Thyroid gland (tissue), 4 donors: ENCODE measurements around the gene FIS1.

Experiments
- CTCF ChIP-seq, 6 experiments: fragments of 200-600 bp in 3 of 6; fragments of 450-650 bp in 3 of 6; sonication (generic) in 3 of 6; IDR thresholded peaks; one replicate each; pipeline ENCODE4 v1.5.1; 2016 to 2019; ENCODE audit warnings: antibody characterized with exemption in 6 of 6, mild to moderate bottlenecking in 2 of 6, inconsistent platforms in 1 of 6, moderate library complexity in 1 of 6
- POLR2A ChIP-seq, 2 donors: fragments of 450-650 bp; IDR thresholded peaks; one replicate each; pipeline ENCODE4 v1.6.1; 2017; ENCODE audit warnings: antibody characterized with exemption in 2 of 2, mild to moderate bottlenecking in 2 of 2, moderate library complexity in 1 of 2

GRCh38 chr7:101273206-101273605 is 28.3 kb upstream of the FIS1 start:
- TF ChIP-seq CTCF (IDR thresholded peaks at IDR 0.05) = no peak
- no peak for TF ChIP-seq POLR2A (IDR thresholded peaks at IDR 0.05)
